GM12878 (cell line): ENCODE results near the gene AGPAT4. TPM values are rescaled to one million over a fixed set of nuclear protein-coding genes. Genes with fewer than 3 reads are reported as not detected.

Experiments used
- ATAC-seq: fragments of 200-7000 bp; cut with Tn5 transposase; 3 replicates; pipeline ENCODE4 v1.9.1; 2020; ENCODE audit warnings: mild to moderate bottlenecking, moderate library complexity
- BruUV-seq: library from RNA; stranded (reverse); fragments of 400-500 nt; replicated peaks from 2 replicates; lab custom pipeline; 2021; lab: Mats Ljungman, UMichigan
- CTCF ChIA-PET: fragments of 300-600 bp; sonication (Branson Sonifier 250); formaldehyde crosslinking; extraction: SDS; loops from one replicate; lab custom pipeline; 2021; ENCODE audit warnings: inconsistent platforms; lab: Yijun Ruan, JAX
- POLR2A ChIA-PET: fragments of 350-600 bp; formaldehyde crosslinking; extraction: SDS; loops from one replicate; lab custom pipeline; 2021; ENCODE audit warnings: inconsistent platforms; lab: Charles Lee
- RAD21 ChIA-PET: fragments of 300-600 bp; sonication (Branson Sonifier 250); formaldehyde crosslinking; loops from one replicate; lab custom pipeline; 2023; ENCODE audit warnings: antibody characterized with exemption; ENCODE audit not compliant: unreplicated experiment; lab: Charles Lee
- SMC1A ChIA-PET: fragments of 300-600 bp; sonication (Branson Sonifier 250); formaldehyde crosslinking; loops from one replicate; lab custom pipeline; 2023; ENCODE audit not compliant: unreplicated experiment, uncharacterized antibody; lab: Charles Lee
- DNase-seq: peaks from one replicate; pipeline ENCODE4 v3.0.0-alpha.2; 2011; ENCODE audit warnings: low read depth, low spot score
- FAIRE-seq: peaks from 3 replicates; lab custom pipeline; 2011; peaks lifted over from hg19 to GRCh38; lab: Jason Lieb, UNC
- H2AFZ ChIP-seq: 2 replicates; pipeline ENCODE4 v1.6.0; 2011; ENCODE audit warnings: low read depth, low read length, control low read depth; ENCODE audit not compliant: control insufficient read depth
- H3K27ac ChIP-seq: 2 replicates; pipeline ENCODE4 v1.5.1; 2011; ENCODE audit warnings: control low read depth; ENCODE audit not compliant: control insufficient read depth, insufficient read depth
- H3K27me3 ChIP-seq, 2 experiments: replicated peaks in 1 of 2; 2 replicates each; pipeline versions ENCODE4 v1.6.0 to v1.6.1; 2011; ENCODE audit warnings: low read length in 1 of 2; ENCODE audit not compliant: control insufficient read depth in 2 of 2, insufficient read depth in 2 of 2
- H3K36me3 ChIP-seq, 2 experiments: 2 replicates each; pipeline ENCODE4 v1.5.1; 2011; ENCODE audit warnings: low read length in 1 of 2; ENCODE audit not compliant: control insufficient read depth in 2 of 2, insufficient read depth in 2 of 2
- H3K4me1 ChIP-seq: 2 replicates; pipeline ENCODE4 v1.6.1; 2011; ENCODE audit warnings: mild to moderate bottlenecking, low read length, moderate library complexity, mixed read lengths; ENCODE audit not compliant: control insufficient read depth, insufficient read depth
- H3K4me2 ChIP-seq: 2 replicates; pipeline ENCODE4 v1.6.0; 2011; ENCODE audit warnings: control low read depth; ENCODE audit not compliant: control insufficient read depth, insufficient read depth
- H3K4me3 ChIP-seq: fragments of 200-600 bp; sonication (generic); 2 replicates; pipeline ENCODE4 v1.5.1; 2016
- H3K79me2 ChIP-seq: 2 replicates; pipeline ENCODE4 v1.6.0; 2011; ENCODE audit warnings: low read length; ENCODE audit not compliant: control insufficient read depth, insufficient read depth
- H3K9ac ChIP-seq: 2 replicates; pipeline ENCODE4 v1.8.0; 2011; ENCODE audit warnings: low read length, control low read depth, mixed read lengths; ENCODE audit not compliant: control insufficient read depth, insufficient read depth
- H3K9me3 ChIP-seq: replicated peaks from 3 replicates; pipeline ENCODE4 v1.5.1; 2011; ENCODE audit warnings: mild to moderate bottlenecking, low read length; ENCODE audit not compliant: control insufficient read depth, insufficient read depth
- H4K20me1 ChIP-seq: 2 replicates; pipeline ENCODE4 v1.6.0; 2011; ENCODE audit not compliant: control insufficient read depth, insufficient read depth
- BCL11A ChIP-seq: IDR thresholded peaks from 2 replicates; pipeline ENCODE4 v1.6.1; 2011; ENCODE audit warnings: low read depth, low read length
- CHD2 ChIP-seq: IDR thresholded peaks from 2 replicates; pipeline ENCODE4 v1.6.1; 2011; ENCODE audit warnings: low read depth, low read length, improper control_type of control experiment, borderline replicate concordance
- JUND ChIP-seq: IDR thresholded peaks from 2 replicates; pipeline ENCODE4 v1.6.1; 2012; ENCODE audit warnings: low read depth, mild to moderate bottlenecking, low read length, improper control_type of control experiment, moderate library complexity
- KLF5 ChIP-seq: fragments of 450-650 bp; IDR thresholded peaks from 2 replicates; pipeline ENCODE4 v1.6.1; 2014; ENCODE audit warnings: mild to moderate bottlenecking; ENCODE audit not compliant: partially characterized antibody
- NFXL1 ChIP-seq: fragments of 450-650 bp; IDR thresholded peaks from 2 replicates; pipeline ENCODE4 v1.6.1; 2017; ENCODE audit warnings: antibody characterized with exemption, mild to moderate bottlenecking, borderline replicate concordance
- TARDBP ChIP-seq: IDR thresholded peaks from 2 replicates; pipeline ENCODE4 v1.6.1; 2016; ENCODE audit warnings: borderline replicate concordance
- WGBS: methylation state at CpG from one replicate; pipeline ENCODE4 v1.1.6; 2016; ENCODE audit warnings: low lambda C conversion rate; ENCODE audit not compliant: insufficient replicate concordance, insufficient coverage; ENCODE audit errors: missing lambda C conversion rate; 5-methylcytosine and 5-hydroxymethylcytosine counted together
- in situ Hi-C: fragments of 300-500 bp; cut with MboI; formaldehyde crosslinking; loops from 9 replicates; pipeline ENCODE4 v1.14.3; 2018; ENCODE audit warnings: mixed read lengths
- intact Hi-C: fragments of 100-400 bp; cut with micrococcal nuclease; formaldehyde crosslinking; loops from one replicate; pipeline ENCODE4 v1.14.2; 2022; ENCODE audit not compliant: unreplicated experiment
- polyA plus RNA-seq, 11 experiments: library from polyadenylated mRNA; depleted of rRNA in 4 of 11; unstranded in 6 of 11; stranded (reverse) in 5 of 11; fragments of >200 nt; fragmentation: Nextera tagmentation in 4 of 11; fragmentation: Illumina TruSeq in 1 of 11; extraction: Ambion mirVana in 4 of 11; extraction: Trizol in 1 of 11; gene quantifications; 1 replicate in 1 of 11; 2 replicates in 10 of 11; pipeline versions ENCODE4 v1.2.1 to v1.2.3, GENCODE V29; 2011 to 2016; ENCODE audit warnings: inconsistent platforms in 2 of 11, missing spikeins in 2 of 11, low read depth in 1 of 11
- total RNA-seq, 4 experiments: library from RNA; depleted of rRNA in 3 of 4; stranded (reverse); fragments of >200 nt in 3 of 4; fragmentation: Illumina TruSeq in 1 of 4; extraction: Trizol in 1 of 4; gene quantifications; 2 replicates each; pipeline versions ENCODE4 v1.2.1 to v1.2.3, GENCODE V29; 2013 to 2021
- TF ChIP-seq, protein P1 (sequence below): IDR thresholded peaks from 2 replicates; pipeline ENCODE4 v1.6.1; 2012; ENCODE audit warnings: low read depth, low read length, improper control_type of control experiment
- TF ChIP-seq, protein P2 (sequence below): fragments of 450-650 bp; conservative IDR thresholded peaks from 2 replicates; pipeline ENCODE4 v1.6.1; 2017; ENCODE audit warnings: mild to moderate bottlenecking, moderate library complexity
- TF ChIP-seq, protein P3 (sequence below): fragments of 450-650 bp; IDR thresholded peaks from 2 replicates; pipeline ENCODE4 v1.6.1; 2017; ENCODE audit warnings: borderline replicate concordance
- TF ChIP-seq, protein P4 (sequence below): IDR thresholded peaks from 2 replicates; pipeline ENCODE4 v1.6.1; 2011; ENCODE audit warnings: borderline replicate concordance, low read depth, mild to moderate bottlenecking, moderate library complexity, low read length; ENCODE audit not compliant: insufficient read depth, poor library complexity, severe bottlenecking
- TF ChIP-seq, protein P5 (sequence below): IDR thresholded peaks from 2 replicates; pipeline ENCODE4 v1.6.1; 2011; ENCODE audit warnings: low read depth, low read length, improper control_type of control experiment, borderline replicate concordance

The AGPAT4 gene
- total and polyA plus RNA-seq, 10 of the 15 experiments (the other 5 are each of a cell fraction or from before 2014, with no cell fraction given): 0.34 to 2.2 (median 1.3) TPM

DNA sequence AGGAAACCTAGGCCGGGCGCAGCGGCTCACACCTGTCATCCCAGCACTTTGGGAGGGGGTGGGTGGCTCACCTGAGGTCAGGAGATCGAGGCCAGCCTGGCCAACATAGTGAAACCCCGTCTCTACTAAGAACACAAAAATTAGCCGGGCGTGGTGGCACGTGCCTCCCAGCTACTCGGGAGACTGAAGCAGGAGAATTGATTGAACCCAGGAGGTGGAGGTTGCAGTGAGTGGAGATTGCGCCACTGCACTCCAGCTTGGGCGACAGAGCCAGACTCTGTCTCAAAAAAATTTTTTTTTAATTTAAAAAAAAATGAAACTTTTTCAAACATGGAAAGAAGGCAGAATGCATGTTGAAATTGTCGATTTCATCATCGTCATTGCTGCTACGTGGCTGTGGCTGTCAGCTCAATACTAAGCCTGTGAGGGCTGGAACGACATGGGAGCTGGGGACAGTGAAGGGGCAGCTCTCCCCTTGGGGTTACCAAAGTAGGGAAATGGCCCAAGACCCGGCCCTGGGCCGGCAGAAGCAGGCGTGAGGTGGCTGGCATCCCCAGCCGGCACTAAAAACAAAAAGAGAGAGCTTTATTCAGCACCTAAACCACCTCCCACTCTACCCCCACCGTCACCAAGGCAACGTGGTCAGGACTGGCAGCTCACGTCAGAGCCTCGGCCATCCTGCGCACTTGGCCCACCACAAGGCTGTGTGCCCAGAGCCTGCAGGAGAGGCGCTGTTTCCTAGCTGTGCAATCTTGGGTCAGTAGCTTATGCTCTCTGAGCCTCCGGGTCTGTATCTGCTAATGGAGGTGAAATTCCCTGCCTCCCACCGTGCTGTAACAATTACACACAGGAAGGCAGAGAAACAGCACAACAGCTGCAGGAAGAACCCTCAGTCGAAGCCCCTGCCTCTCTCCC lies 30.8 kb downstream of the AGPAT4 start:
- in situ Hi-C loops: no loop called here
- H3K4me2 ChIP-seq: no peak overlapping the region

More for the DNA sequence above, 30.8 kb downstream of the AGPAT4 start:
- Histone ChIP-seq H4K20me1 (no peaks in the 10 kb centered on the region), H3K36me3 (no peaks in the 10 kb centered on the region), H3K4me1 (no peaks in the 10 kb centered on the region), H3K27me3 (no peaks in the 10 kb centered on the region), H3K9ac (no peak overlapping the region), H3K27ac (no peak overlapping the region), H2AFZ (no peak overlapping the region), H3K4me3 (no peak overlapping the region), H3K9me3 (no peaks in the 10 kb centered on the region), H3K79me2 (no peaks in the 10 kb centered on the region)
- TF ChIP-seq, protein P1, sequence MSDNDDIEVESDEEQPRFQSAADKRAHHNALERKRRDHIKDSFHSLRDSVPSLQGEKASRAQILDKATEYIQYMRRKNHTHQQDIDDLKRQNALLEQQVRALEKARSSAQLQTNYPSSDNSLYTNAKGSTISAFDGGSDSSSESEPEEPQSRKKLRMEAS: no peak
- TF ChIP-seq BCL11A: no peak
- TF ChIP-seq KLF5: no peak
- no peak for TF ChIP-seq NFXL1
- TF ChIP-seq, protein P2, sequence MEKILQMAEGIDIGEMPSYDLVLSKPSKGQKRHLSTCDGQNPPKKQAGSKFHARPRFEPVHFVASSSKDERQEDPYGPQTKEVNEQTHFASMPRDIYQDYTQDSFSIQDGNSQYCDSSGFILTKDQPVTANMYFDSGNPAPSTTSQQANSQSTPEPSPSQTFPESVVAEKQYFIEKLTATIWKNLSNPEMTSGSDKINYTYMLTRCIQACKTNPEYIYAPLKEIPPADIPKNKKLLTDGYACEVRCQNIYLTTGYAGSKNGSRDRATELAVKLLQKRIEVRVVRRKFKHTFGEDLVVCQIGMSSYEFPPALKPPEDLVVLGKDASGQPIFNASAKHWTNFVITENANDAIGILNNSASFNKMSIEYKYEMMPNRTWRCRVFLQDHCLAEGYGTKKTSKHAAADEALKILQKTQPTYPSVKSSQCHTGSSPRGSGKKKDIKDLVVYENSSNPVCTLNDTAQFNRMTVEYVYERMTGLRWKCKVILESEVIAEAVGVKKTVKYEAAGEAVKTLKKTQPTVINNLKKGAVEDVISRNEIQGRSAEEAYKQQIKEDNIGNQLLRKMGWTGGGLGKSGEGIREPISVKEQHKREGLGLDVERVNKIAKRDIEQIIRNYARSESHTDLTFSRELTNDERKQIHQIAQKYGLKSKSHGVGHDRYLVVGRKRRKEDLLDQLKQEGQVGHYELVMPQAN: no peak
- no peak for TF ChIP-seq TARDBP
- TF ChIP-seq, protein P3, sequence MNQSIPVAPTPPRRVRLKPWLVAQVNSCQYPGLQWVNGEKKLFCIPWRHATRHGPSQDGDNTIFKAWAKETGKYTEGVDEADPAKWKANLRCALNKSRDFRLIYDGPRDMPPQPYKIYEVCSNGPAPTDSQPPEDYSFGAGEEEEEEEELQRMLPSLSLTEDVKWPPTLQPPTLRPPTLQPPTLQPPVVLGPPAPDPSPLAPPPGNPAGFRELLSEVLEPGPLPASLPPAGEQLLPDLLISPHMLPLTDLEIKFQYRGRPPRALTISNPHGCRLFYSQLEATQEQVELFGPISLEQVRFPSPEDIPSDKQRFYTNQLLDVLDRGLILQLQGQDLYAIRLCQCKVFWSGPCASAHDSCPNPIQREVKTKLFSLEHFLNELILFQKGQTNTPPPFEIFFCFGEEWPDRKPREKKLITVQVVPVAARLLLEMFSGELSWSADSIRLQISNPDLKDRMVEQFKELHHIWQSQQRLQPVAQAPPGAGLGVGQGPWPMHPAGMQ: no peak
- TF ChIP-seq CHD2: no peak
- TF ChIP-seq, protein P4, sequence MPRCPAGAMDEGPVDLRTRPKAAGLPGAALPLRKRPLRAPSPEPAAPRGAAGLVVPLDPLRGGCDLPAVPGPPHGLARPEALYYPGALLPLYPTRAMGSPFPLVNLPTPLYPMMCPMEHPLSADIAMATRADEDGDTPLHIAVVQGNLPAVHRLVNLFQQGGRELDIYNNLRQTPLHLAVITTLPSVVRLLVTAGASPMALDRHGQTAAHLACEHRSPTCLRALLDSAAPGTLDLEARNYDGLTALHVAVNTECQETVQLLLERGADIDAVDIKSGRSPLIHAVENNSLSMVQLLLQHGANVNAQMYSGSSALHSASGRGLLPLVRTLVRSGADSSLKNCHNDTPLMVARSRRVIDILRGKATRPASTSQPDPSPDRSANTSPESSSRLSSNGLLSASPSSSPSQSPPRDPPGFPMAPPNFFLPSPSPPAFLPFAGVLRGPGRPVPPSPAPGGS: no peak
- TF ChIP-seq JUND: no peak
- TF ChIP-seq, protein P5, sequence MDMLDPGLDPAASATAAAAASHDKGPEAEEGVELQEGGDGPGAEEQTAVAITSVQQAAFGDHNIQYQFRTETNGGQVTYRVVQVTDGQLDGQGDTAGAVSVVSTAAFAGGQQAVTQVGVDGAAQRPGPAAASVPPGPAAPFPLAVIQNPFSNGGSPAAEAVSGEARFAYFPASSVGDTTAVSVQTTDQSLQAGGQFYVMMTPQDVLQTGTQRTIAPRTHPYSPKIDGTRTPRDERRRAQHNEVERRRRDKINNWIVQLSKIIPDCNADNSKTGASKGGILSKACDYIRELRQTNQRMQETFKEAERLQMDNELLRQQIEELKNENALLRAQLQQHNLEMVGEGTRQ: no peak
- ChIA-PET SMC1A (no interaction called here), CTCF (no interaction called here), POLR2A (no interaction called here), RAD21 (no interaction called here)
- intact Hi-C loops: no loop called here
- WGBS: 60% methylated on average over 28 of the region's 28 CpGs
- DNase-seq (no peak), ATAC-seq (no peak), FAIRE-seq (no peak)
- no TSS peak for BruUV-seq
